WTC11 (cell line): ENCODE results near the gene LRRC14B.

Experiments used
- CBFB ChIP-seq: sonication (generic); formaldehyde crosslinking; IDR thresholded peaks from 2 replicates; pipeline ENCODE4 v1.8.1; 2022; ENCODE audit warnings: mild to moderate bottlenecking, low read depth, missing genetic modification reagents
- CTCF ChIP-seq: fragments of 200-600 bp; IDR thresholded peaks from 2 replicates; pipeline ENCODE4 v1.8.0; 2022; ENCODE audit warnings: antibody characterized with exemption
- E2F4 ChIP-seq: sonication (generic); formaldehyde crosslinking; IDR thresholded peaks from 2 replicates; pipeline ENCODE4 v1.8.1; 2022; ENCODE audit warnings: low read depth, mild to moderate bottlenecking, moderate library complexity, missing genetic modification reagents, borderline replicate concordance
- ELF4 ChIP-seq: sonication (generic); formaldehyde crosslinking; IDR thresholded peaks from 2 replicates; pipeline ENCODE4 v1.8.1; 2022; ENCODE audit warnings: low read depth, mild to moderate bottlenecking, moderate library complexity, missing genetic modification reagents
- HMGA2 ChIP-seq: fragments of 250-450 bp; sonication (Bioruptor Pico); IDR thresholded peaks from 2 replicates; pipeline ENCODE4 v1.4.0; 2021; ENCODE audit warnings: mild to moderate bottlenecking, moderate library complexity
- HMGXB4 ChIP-seq: sonication (generic); formaldehyde crosslinking; IDR thresholded peaks from 2 replicates; pipeline ENCODE4 v1.8.1; 2023; ENCODE audit warnings: mild to moderate bottlenecking, moderate library complexity, missing genetic modification reagents
- MAX ChIP-seq: sonication (generic); formaldehyde crosslinking; IDR thresholded peaks from 2 replicates; pipeline ENCODE4 v1.8.0; 2022; ENCODE audit warnings: mild to moderate bottlenecking, missing genetic modification reagents
- NR3C1 ChIP-seq: sonication (generic); formaldehyde crosslinking; conservative IDR thresholded peaks from 2 replicates; pipeline ENCODE4 v1.8.1; 2023; ENCODE audit warnings: low read depth, mild to moderate bottlenecking, missing genetic modification reagents
- SP1 ChIP-seq: sonication (generic); formaldehyde crosslinking; conservative IDR thresholded peaks from 2 replicates; pipeline ENCODE4 v1.8.1; 2022; ENCODE audit warnings: missing genetic modification reagents
- TCF7 ChIP-seq: sonication (generic); formaldehyde crosslinking; IDR thresholded peaks from 2 replicates; pipeline ENCODE4 v1.8.0; 2022; ENCODE audit warnings: mild to moderate bottlenecking, low read depth, missing genetic modification reagents, moderate library complexity
- TP53 ChIP-seq: sonication (generic); formaldehyde crosslinking; IDR thresholded peaks from 2 replicates; pipeline ENCODE4 v1.8.1; 2023; ENCODE audit warnings: mild to moderate bottlenecking, missing genetic modification reagents
- USF2 ChIP-seq: sonication (generic); formaldehyde crosslinking; IDR thresholded peaks from 2 replicates; pipeline ENCODE4 v1.8.1; 2023; ENCODE audit warnings: mild to moderate bottlenecking, missing genetic modification reagents, moderate library complexity

GRCh38 chr5:162565-163337 lies 28.5 kb upstream of the LRRC14B start:
- no peak for TF ChIP-seq HMGXB4 (CRISPR knock-in tag)
- TF ChIP-seq NR3C1 (CRISPR knock-in tag), result no peak
- no peak for TF ChIP-seq E2F4 (CRISPR knock-in tag)
- TF ChIP-seq CBFB (CRISPR knock-in tag), result no peak
- no peak for TF ChIP-seq SP1
- no peak for TF ChIP-seq HMGA2
- TF ChIP-seq USF2 (CRISPR knock-in tag), result no peak
- no peak for TF ChIP-seq CTCF
- no peak for TF ChIP-seq TCF7 (CRISPR knock-in tag)
- no peak for TF ChIP-seq TP53 (CRISPR knock-in tag)
- TF ChIP-seq ELF4 (CRISPR knock-in tag), result no peak
- TF ChIP-seq MAX (CRISPR knock-in tag), result no peak
